Fibroblast of peridontal ligament (primary cell): ENCODE data around the gene EXD3.

Experiments
- DNase-seq: peaks from one replicate; pipeline ENCODE4 v3.0.0-alpha.2; 2010; ENCODE audit errors: extremely low read depth

Gene EXD3

GRCh38 chr9:137306066-137306849 lies 116.7 kb downstream of the EXD3 start:
- no peak for DNase-seq

- DNase-seq, result no peak
Observed at GRCh38 chr9:137305798-137306065, 117.2 kb downstream of the EXD3 start.

GRCh38 chr9:137305060-137305797 lies 117.7 kb downstream of the EXD3 start:
- DNase-seq, result no peak

- DNase-seq, result no peak
Observed at GRCh38 chr9:137304383-137305059, 118.4 kb downstream of the EXD3 start.

- DNase-seq, result no peak
Observed at GRCh38 chr9:137303893-137304382, 119.0 kb downstream of the EXD3 start.

- DNase-seq, result no peak
Observed at GRCh38 chr9:137303151-137303892, 119.6 kb downstream of the EXD3 start.

GRCh38 chr9:137302449-137303150 lies 120.4 kb downstream of the EXD3 start:
- no peak for DNase-seq

- peak; percentile 43 for DNase-seq
Observed at GRCh38 chr9:137302118-137302448, 120.9 kb downstream of the EXD3 start, which contains the start of gene NRARP. Gene NRARP (minus strand): TSS chr9:137302271. CDS start chr9:137301928, 343 bp downstream.

GRCh38 chr9:137301081-137301947 lies 121.6 kb downstream of the EXD3 start:
- DNase-seq, result no peak

GRCh38 chr9:137300567-137301080 lies 122.3 kb downstream of the EXD3 start:
- no peak for DNase-seq

GRCh38 chr9:137299938-137300337 lies 123.0 kb downstream of the EXD3 start:
- DNase-seq, result no peak

GRCh38 chr9:137299203-137299565 lies 123.8 kb downstream of the EXD3 start:
- no peak for DNase-seq

GRCh38 chr9:137298401-137299202 lies 124.4 kb downstream of the EXD3 start:
- DNase-seq, result no peak

GRCh38 chr9:137297966-137298365 lies 125.0 kb downstream of the EXD3 start:
- no peak for DNase-seq

GRCh38 chr9:137296670-137297664 lies 126.0 kb downstream of the EXD3 start:
- no peak for DNase-seq

- no peak for DNase-seq
Observed at GRCh38 chr9:137295849-137296669, 126.9 kb downstream of the EXD3 start.

- no peak for DNase-seq
Observed at GRCh38 chr9:137295238-137295811, 127.6 kb downstream of the EXD3 start.
